HepG2 (cell line): ENCODE results near the gene GALNT12.

Source experiments
- ELF4 ChIP-seq: sonication (generic); formaldehyde crosslinking; IDR thresholded peaks from 2 replicates; pipeline ENCODE4 v1.5.0; 2020; ENCODE audit warnings: missing genetic modification reagents, mild to moderate bottlenecking, moderate library complexity, borderline replicate concordance
- HDAC1 ChIP-seq: sonication (generic); formaldehyde crosslinking; IDR thresholded peaks from 2 replicates; pipeline ENCODE4 v1.5.1; 2020; ENCODE audit warnings: mild to moderate bottlenecking, missing genetic modification reagents
- HIVEP1 ChIP-seq: sonication (generic); formaldehyde crosslinking; IDR thresholded peaks from 2 replicates; pipeline ENCODE4 v1.4.0; 2020; ENCODE audit warnings: mild to moderate bottlenecking, missing genetic modification reagents
- NR2F6 ChIP-seq, 2 experiments: IDR thresholded peaks; 2 replicates each; pipeline ENCODE4 v1.6.1; 2016; ENCODE audit warnings: antibody characterized with exemption in 1 of 2, mild to moderate bottlenecking in 1 of 2
- TF ChIP-seq, protein P1 (sequence below): sonication (generic); formaldehyde crosslinking; IDR thresholded peaks from 2 replicates; pipeline ENCODE4 v1.5.0; 2020; ENCODE audit warnings: mild to moderate bottlenecking, missing genetic modification reagents, moderate library complexity
- TF ChIP-seq, protein P2 (sequence below): IDR thresholded peaks from 2 replicates; pipeline ENCODE4 v1.6.1; 2018; ENCODE audit warnings: missing genetic modification reagents

DNA sequence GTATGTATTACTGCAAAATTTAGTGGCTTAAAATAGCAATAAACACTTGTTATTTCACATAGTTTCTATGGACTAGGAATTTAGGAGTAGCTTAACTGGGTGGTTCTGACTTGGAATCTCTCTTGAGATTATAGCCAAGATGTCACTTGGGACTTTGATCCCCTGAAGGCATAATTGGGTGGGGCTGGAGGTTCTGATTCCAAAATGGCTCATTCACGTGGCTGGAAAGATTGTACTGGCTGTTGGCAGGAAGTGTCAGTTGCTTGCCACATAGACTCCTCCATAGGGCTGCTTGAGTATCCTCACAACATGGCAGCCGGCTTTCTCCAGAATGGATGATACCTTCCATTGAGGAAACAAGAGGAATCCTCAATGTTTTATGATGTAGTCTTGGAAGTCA lies 11.3 kb downstream of the GALNT12 start:
- TF ChIP-seq, protein P1, sequence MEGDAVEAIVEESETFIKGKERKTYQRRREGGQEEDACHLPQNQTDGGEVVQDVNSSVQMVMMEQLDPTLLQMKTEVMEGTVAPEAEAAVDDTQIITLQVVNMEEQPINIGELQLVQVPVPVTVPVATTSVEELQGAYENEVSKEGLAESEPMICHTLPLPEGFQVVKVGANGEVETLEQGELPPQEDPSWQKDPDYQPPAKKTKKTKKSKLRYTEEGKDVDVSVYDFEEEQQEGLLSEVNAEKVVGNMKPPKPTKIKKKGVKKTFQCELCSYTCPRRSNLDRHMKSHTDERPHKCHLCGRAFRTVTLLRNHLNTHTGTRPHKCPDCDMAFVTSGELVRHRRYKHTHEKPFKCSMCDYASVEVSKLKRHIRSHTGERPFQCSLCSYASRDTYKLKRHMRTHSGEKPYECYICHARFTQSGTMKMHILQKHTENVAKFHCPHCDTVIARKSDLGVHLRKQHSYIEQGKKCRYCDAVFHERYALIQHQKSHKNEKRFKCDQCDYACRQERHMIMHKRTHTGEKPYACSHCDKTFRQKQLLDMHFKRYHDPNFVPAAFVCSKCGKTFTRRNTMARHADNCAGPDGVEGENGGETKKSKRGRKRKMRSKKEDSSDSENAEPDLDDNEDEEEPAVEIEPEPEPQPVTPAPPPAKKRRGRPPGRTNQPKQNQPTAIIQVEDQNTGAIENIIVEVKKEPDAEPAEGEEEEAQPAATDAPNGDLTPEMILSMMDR, result no peak
- no peak for TF ChIP-seq NR2F6 (IDR thresholded peaks at IDR 0.05)
- TF ChIP-seq NR2F6 (CRISPR knock-in tag; IDR thresholded peaks at IDR 0.05), result no peak
- no peak for TF ChIP-seq HIVEP1 (CRISPR knock-in tag)
- TF ChIP-seq, protein P2, sequence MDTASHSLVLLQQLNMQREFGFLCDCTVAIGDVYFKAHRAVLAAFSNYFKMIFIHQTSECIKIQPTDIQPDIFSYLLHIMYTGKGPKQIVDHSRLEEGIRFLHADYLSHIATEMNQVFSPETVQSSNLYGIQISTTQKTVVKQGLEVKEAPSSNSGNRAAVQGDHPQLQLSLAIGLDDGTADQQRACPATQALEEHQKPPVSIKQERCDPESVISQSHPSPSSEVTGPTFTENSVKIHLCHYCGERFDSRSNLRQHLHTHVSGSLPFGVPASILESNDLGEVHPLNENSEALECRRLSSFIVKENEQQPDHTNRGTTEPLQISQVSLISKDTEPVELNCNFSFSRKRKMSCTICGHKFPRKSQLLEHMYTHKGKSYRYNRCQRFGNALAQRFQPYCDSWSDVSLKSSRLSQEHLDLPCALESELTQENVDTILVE (CRISPR knock-in tag), result no peak
- no peak for TF ChIP-seq HDAC1 (CRISPR knock-in tag)
- TF ChIP-seq ELF4 (CRISPR knock-in tag), result no peak
